MM.1S (cell line): ENCODE measurements around the gene RDH16.

Source experiments
- DNase-seq: peaks from one replicate; pipeline ENCODE4 v3.0.0-alpha.2; 2015
- H2AFZ ChIP-seq: fragments of 300-600 bp; sonication (generic); 2 replicates; pipeline ENCODE4 v1.6.0; 2016; ENCODE audit warnings: antibody characterized with exemption, low read length
- H3F3A ChIP-seq: fragments of 300-600 bp; sonication (generic); 2 replicates; pipeline ENCODE4 v1.6.1; 2016; ENCODE audit warnings: mild to moderate bottlenecking, antibody characterized with exemption, low read length, moderate library complexity, mixed read lengths; ENCODE audit not compliant: insufficient read depth
- H3K27ac ChIP-seq: fragments of 300-600 bp; sonication (generic); 2 replicates; pipeline ENCODE4 v1.5.1; 2016; ENCODE audit warnings: mild to moderate bottlenecking, low read length
- H3K27me3 ChIP-seq: fragments of 300-600 bp; sonication (generic); replicated peaks from 2 replicates; pipeline ENCODE4 v1.6.0; 2016; ENCODE audit warnings: low read length; ENCODE audit not compliant: insufficient read depth
- H3K36me3 ChIP-seq: fragments of 300-600 bp; sonication (generic); replicated peaks from 2 replicates; pipeline ENCODE4 v1.6.1; 2016; ENCODE audit warnings: mild to moderate bottlenecking, low read length, mixed read lengths; ENCODE audit not compliant: insufficient read depth
- H3K4me1 ChIP-seq: fragments of 300-600 bp; sonication (generic); 2 replicates; pipeline ENCODE4 v1.6.1; 2016; ENCODE audit warnings: low read length, mixed read lengths
- H3K4me2 ChIP-seq: fragments of 300-600 bp; sonication (generic); 2 replicates; pipeline ENCODE4 v1.6.0; 2016; ENCODE audit warnings: low read depth, low read length
- H3K4me3 ChIP-seq: fragments of 300-600 bp; sonication (generic); 2 replicates; pipeline ENCODE4 v1.5.1; 2016; ENCODE audit warnings: low read length, mixed read lengths
- H3K79me2 ChIP-seq: fragments of 300-600 bp; sonication (generic); 2 replicates; pipeline ENCODE4 v1.6.1; 2016; ENCODE audit warnings: mixed run types, low read length, mixed read lengths
- H3K9ac ChIP-seq: fragments of 300-600 bp; sonication (generic); 2 replicates; pipeline ENCODE4 v1.6.1; 2016; ENCODE audit warnings: low read length, mixed read lengths
- H3K9me2 ChIP-seq: fragments of 300-600 bp; sonication (generic); replicated peaks from 2 replicates; pipeline ENCODE4 v1.6.1; 2016; ENCODE audit warnings: mild to moderate bottlenecking, low read length, mixed read lengths; ENCODE audit not compliant: insufficient read depth
- H3K9me3 ChIP-seq: fragments of 300-600 bp; sonication (generic); replicated peaks from 2 replicates; pipeline ENCODE4 v1.6.1; 2016; ENCODE audit warnings: mild to moderate bottlenecking, low read length, mixed read lengths; ENCODE audit not compliant: insufficient read depth
- H4K20me1 ChIP-seq: fragments of 300-600 bp; sonication (generic); 2 replicates; pipeline ENCODE4 v1.6.1; 2016; ENCODE audit warnings: mild to moderate bottlenecking, low read length, moderate library complexity, mixed read lengths; ENCODE audit not compliant: insufficient read depth
- CTCF ChIP-seq: fragments of 300-600 bp; sonication (generic); IDR thresholded peaks from 2 replicates; pipeline ENCODE4 v1.5.1; 2016; ENCODE audit warnings: antibody characterized with exemption, low read length, mixed read lengths
- EZH2 ChIP-seq: fragments of 300-600 bp; sonication (generic); optimal IDR thresholded peaks from 2 replicates; pipeline ENCODE3; 2017; ENCODE audit warnings: low read depth, mild to moderate bottlenecking, antibody characterized with exemption, low read length, mixed read lengths
- EZH2phosphoT487 ChIP-seq: fragments of 300-600 bp; sonication (generic); IDR thresholded peaks from 2 replicates; pipeline ENCODE4 v1.6.1; 2018; ENCODE audit warnings: antibody characterized with exemption, low read length

Gene RDH16

GRCh38 chr12:56951582-56952339, 5.6 kb downstream of the RDH16 start:
- Histone ChIP-seq H2AFZ (no peak overlapping the region), H3K4me3 (no peak overlapping the region), H3K4me1 (no peaks in the 10 kb centered on the region), H3F3A (no peaks in the 10 kb centered on the region), H3K27me3 (no peaks in the 10 kb centered on the region), H4K20me1 (no peaks in the 10 kb centered on the region), H3K36me3 (no peaks in the 10 kb centered on the region), H3K9ac (no peak overlapping the region), H3K4me2 (no peak overlapping the region), H3K9me3 (no peaks in the 10 kb centered on the region), H3K79me2 (no peaks in the 10 kb centered on the region), H3K9me2 (no peaks in the 10 kb centered on the region), H3K27ac (no peak overlapping the region)
- no peak for TF ChIP-seq CTCF
- no peak for TF ChIP-seq EZH2
- no peak for TF ChIP-seq EZH2phosphoT487
- DNase-seq: no peak

GRCh38 chr12:56948881-56949280, 8.5 kb downstream of the RDH16 start:
- H3K9me3 ChIP-seq: no peaks in the 10 kb centered on the region
- no peaks in the 10 kb centered on the region for H3K4me1 ChIP-seq
- DNase-seq: no peak
- H3K4me3 ChIP-seq: no peak overlapping the region
- TF ChIP-seq EZH2 (no peak), CTCF (no peak)
- H3K9ac ChIP-seq: no peak overlapping the region
- no peaks in the 10 kb centered on the region for H3K36me3 ChIP-seq
- H3F3A ChIP-seq: no peaks in the 10 kb centered on the region
- H3K4me2 ChIP-seq: no peak overlapping the region
- no peaks in the 10 kb centered on the region for H3K27me3 ChIP-seq
- no peaks in the 10 kb centered on the region for H3K79me2 ChIP-seq
- H4K20me1 ChIP-seq: no peaks in the 10 kb centered on the region
- no peak overlapping the region for H2AFZ ChIP-seq
- no peak overlapping the region for H3K27ac ChIP-seq
- H3K9me2 ChIP-seq: no peaks in the 10 kb centered on the region

GRCh38 chr12:56948457-56948777, 9.0 kb downstream of the RDH16 start:
- H3K27me3 ChIP-seq: no peaks in the 10 kb centered on the region
- H3K9ac ChIP-seq: no peak overlapping the region
- no peaks in the 10 kb centered on the region for H4K20me1 ChIP-seq
- no peaks in the 10 kb centered on the region for H3K79me2 ChIP-seq
- H2AFZ ChIP-seq: no peak overlapping the region
- no peak overlapping the region for H3K4me3 ChIP-seq
- H3K9me3 ChIP-seq: no peaks in the 10 kb centered on the region
- H3F3A ChIP-seq: no peaks in the 10 kb centered on the region
- H3K4me1 ChIP-seq: no peaks in the 10 kb centered on the region
- no peak overlapping the region for H3K27ac ChIP-seq
- no peaks in the 10 kb centered on the region for H3K36me3 ChIP-seq
- no peak overlapping the region for H3K4me2 ChIP-seq
- TF ChIP-seq EZH2 (no peak), EZH2phosphoT487 (no peak), CTCF (no peak)
- no peaks in the 10 kb centered on the region for H3K9me2 ChIP-seq
- DNase-seq: no peak
